Right lobe of liver (tissue), 6 donors: ENCODE results near the gene CPT1C. TPM values are rescaled to one million over a fixed set of nuclear protein-coding genes. Genes with fewer than 3 reads are reported as not detected.

ENCODE experiments used
- ATAC-seq, 4 donors: fragments of 200-7000 bp; cut with Tn5 transposase; one replicate each; pipeline ENCODE4 v1.9.1; 2020; ENCODE audit warnings: mild to moderate bottlenecking in 4 of 4, moderate library complexity in 4 of 4
- DNase-seq, 3 donors: peaks; one replicate each; pipeline ENCODE4 v3.0.0-alpha.2; 2020
- H3K27ac ChIP-seq, 3 donors: fragments of 200-600 bp; one replicate each; pipeline ENCODE4 v1.8.0; 2022
- H3K27me3 ChIP-seq, 2 donors: fragments of 200-600 bp; one replicate each; pipeline ENCODE4 v1.8.0; 2022
- H3K36me3 ChIP-seq, 4 donors: fragments of 200-600 bp; sonication (generic) in 1 of 4; one replicate each; pipeline versions ENCODE4 v1.5.1 to v1.8.0; 2017 to 2022; ENCODE audit warnings: control low read depth in 1 of 4
- H3K4me1 ChIP-seq, 4 donors: fragments of 200-600 bp; sonication (generic) in 1 of 4; one replicate each; pipeline versions ENCODE4 v1.5.1 to v1.8.0; 2017 to 2022; ENCODE audit warnings: control low read depth in 1 of 4
- H3K4me3 ChIP-seq, 3 donors: fragments of 200-600 bp; one replicate each; pipeline ENCODE4 v1.8.0; 2022
- H3K9me3 ChIP-seq, 4 donors: fragments of 200-600 bp; sonication (generic) in 1 of 4; one replicate each; pipeline versions ENCODE4 v1.5.1 to v1.8.0; 2017 to 2022; ENCODE audit warnings: control low read depth in 1 of 4
- POLR2A ChIP-seq: fragments of 450-650 bp; IDR thresholded peaks from one replicate; pipeline ENCODE4 v1.6.1; 2017; ENCODE audit warnings: antibody characterized with exemption, mild to moderate bottlenecking
- WGBS: methylation state at CpG from one replicate; pipeline ENCODE4 v1.1.6; 2018; ENCODE audit warnings: low coverage, low lambda C conversion rate; ENCODE audit not compliant: insufficient coverage; ENCODE audit errors: missing lambda C conversion rate; 5-methylcytosine and 5-hydroxymethylcytosine counted together
- intact Hi-C, 2 donors: fragments of 100-400 bp; cut with DNase I; formaldehyde crosslinking; loops; one replicate each; pipeline versions ENCODE4 v1.11.2 to v1.14.1; 2022
- total RNA-seq, 6 experiments: library from RNA; depleted of rRNA in 2 of 6; stranded (reverse); fragments of >200 nt in 2 of 6; fragmentation: NEBNext Ultra II Directional in 3 of 6; extraction: Animal tissue kit (Norgen Biotek cat#: 25700) in 3 of 6; gene quantifications; one replicate each; pipeline versions ENCODE4 v1.1.0 to v1.2.4, GENCODE V29; 2016 to 2023
- TF ChIP-seq, protein P1 (sequence below), 4 donors: fragments of 200-600 bp in 3 of 4; fragments of 450-650 bp in 1 of 4; IDR thresholded peaks; one replicate each; pipeline versions ENCODE4 v1.5.1 to v1.8.0; 2016 to 2022; ENCODE audit warnings: antibody characterized with exemption in 4 of 4, mild to moderate bottlenecking in 2 of 4
- donor health status: DM: no; HTN: yes; CAD: no.
- donor health status: DM: no; HTN: no; CAD: no.
- donor health status: DM: no; HTN: no; CAD: no.
- donor health status: DM: no; HTN: yes; CAD: no.
- donor health status: DM: no; HTN: yes; CAD: no.

The CPT1C gene
- total RNA-seq, 6 experiments from 2014 or later, result 0.43 to 6.7 (median 0.97) TPM

DNA sequence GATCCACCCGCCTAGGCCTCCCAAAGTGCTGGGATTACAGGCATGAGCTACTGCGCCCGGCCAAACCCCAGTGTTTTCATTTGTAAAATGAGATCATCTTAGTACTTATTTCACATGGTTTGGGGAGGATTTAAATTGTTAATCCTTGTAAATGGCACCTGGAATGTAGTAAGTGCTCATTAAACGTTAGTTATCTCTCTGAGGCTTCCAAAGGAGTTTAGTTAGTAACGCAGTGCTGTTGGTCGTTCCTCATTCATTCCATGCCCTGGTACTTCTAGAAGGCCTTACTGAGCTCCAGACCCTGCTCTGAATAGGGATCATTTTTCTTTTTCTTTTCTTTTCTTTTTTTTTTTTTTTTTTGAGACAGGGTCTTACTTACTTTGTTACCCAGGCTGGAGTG is 5.2 kb downstream of the CPT1C start:
- TF ChIP-seq, protein P1, sequence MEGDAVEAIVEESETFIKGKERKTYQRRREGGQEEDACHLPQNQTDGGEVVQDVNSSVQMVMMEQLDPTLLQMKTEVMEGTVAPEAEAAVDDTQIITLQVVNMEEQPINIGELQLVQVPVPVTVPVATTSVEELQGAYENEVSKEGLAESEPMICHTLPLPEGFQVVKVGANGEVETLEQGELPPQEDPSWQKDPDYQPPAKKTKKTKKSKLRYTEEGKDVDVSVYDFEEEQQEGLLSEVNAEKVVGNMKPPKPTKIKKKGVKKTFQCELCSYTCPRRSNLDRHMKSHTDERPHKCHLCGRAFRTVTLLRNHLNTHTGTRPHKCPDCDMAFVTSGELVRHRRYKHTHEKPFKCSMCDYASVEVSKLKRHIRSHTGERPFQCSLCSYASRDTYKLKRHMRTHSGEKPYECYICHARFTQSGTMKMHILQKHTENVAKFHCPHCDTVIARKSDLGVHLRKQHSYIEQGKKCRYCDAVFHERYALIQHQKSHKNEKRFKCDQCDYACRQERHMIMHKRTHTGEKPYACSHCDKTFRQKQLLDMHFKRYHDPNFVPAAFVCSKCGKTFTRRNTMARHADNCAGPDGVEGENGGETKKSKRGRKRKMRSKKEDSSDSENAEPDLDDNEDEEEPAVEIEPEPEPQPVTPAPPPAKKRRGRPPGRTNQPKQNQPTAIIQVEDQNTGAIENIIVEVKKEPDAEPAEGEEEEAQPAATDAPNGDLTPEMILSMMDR (IDR thresholded peaks at IDR 0.05), result no peak
- TF ChIP-seq POLR2A, result no peak
- DNase-seq (no peak), ATAC-seq (no peak)
- H3K4me1 ChIP-seq, result peaks cover 0 to under 1% (median 0%) of the 10 kb centered on the region in 4 donors
- no peak overlapping the region for H3K27ac ChIP-seq
- intact Hi-C loops, result no loop called here
- no peak overlapping the region for H3K4me3 ChIP-seq
- no peaks in the 10 kb centered on the region for H3K36me3 ChIP-seq
- H3K27me3 ChIP-seq, result no peaks in the 10 kb centered on the region
- no peaks in the 10 kb centered on the region for H3K9me3 ChIP-seq
- 66% methylated on average over 4 of the region's 6 CpGs for WGBS

DNA sequence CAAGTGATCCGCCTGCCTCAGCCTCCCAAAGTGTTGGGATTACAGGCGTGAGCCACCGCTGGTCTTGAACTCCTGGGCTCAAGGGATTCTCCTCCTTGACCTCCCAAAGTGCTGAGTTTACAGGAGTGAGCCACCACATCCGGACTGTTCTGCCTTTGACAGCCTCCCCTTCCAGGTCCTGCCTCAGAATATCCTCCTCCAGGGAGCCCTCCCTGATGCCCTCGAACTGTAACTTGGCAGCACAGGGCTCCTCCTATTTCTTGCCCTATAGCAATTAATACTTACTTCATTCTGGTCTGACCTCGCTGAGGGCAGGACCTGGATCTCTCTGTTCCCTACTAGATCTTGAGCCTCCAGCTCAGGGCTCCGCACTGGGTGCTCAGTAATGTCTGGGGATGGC is 5.9 kb downstream of the CPT1C start:
- Histone ChIP-seq H3K9me3 (no peaks in the 10 kb centered on the region), H3K36me3 (no peaks in the 10 kb centered on the region), H3K27ac (no peak overlapping the region), H3K4me3 (no peak overlapping the region), H3K27me3 (no peaks in the 10 kb centered on the region), H3K4me1 (no peaks in the 10 kb centered on the region)
- no peak for DNase-seq
- intact Hi-C loops, result no loop called here
- ATAC-seq, result no peak
- 84% methylated on average over 4 of the region's 7 CpGs for WGBS
- TF ChIP-seq, protein P1 (IDR thresholded peaks at IDR 0.05), result no peak
- no peak for TF ChIP-seq POLR2A

DNA sequence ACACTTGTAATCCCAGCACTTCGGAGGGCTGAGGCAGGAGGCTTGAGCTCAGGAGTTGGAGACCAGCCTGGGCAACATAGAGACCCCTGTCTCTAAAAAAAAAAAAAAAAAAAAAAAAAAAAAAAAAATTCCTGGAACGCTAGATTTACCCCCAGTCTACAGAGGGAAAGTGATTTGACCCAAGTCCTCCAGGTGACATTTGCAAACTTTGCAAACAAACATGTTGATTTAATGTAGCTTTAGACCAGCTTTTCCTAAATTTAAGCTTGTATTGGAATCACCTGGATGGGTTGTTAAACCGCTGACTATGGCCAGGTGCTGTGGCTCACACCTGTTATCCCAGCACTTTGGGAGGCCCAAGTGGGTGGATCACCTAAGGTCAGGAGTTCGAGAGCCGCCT is 8.4 kb downstream of the CPT1C start:
- ATAC-seq (no peak), DNase-seq (no peak)
- H3K27ac ChIP-seq, result no peak overlapping the region
- no peaks in the 10 kb centered on the region for H3K36me3 ChIP-seq
- no peak overlapping the region for H3K4me3 ChIP-seq
- no peak for TF ChIP-seq POLR2A
- TF ChIP-seq, protein P1 (IDR thresholded peaks at IDR 0.05), result no peak
- 79% methylated on average over 4 of the region's 5 CpGs for WGBS
- H3K27me3 ChIP-seq, result no peaks in the 10 kb centered on the region
- intact Hi-C loops, result no loop called here
- no peaks in the 10 kb centered on the region for H3K4me1 ChIP-seq
- H3K9me3 ChIP-seq, result no peaks in the 10 kb centered on the region

DNA sequence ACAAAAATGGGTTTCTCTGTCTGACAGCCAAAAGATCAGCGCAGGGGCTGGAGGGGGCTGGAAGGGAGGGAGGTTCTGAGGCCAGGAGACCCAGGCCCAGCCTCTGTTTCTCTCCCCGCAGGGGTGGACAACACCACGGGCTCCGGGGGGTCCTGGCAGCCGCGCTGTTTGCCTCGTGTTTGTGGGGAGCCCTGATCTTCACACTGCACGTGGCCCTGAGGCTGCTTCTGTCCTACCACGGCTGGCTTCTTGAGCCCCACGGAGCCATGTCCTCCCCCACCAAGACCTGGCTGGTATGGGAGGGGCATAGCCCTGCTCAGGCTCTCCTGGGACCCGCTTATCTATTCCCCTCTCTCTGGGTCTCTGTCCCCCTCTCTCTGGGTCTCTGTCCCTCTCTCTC is 9.6 kb downstream of the CPT1C start:
- Histone ChIP-seq H3K4me1 (no peaks in the 10 kb centered on the region), H3K27ac (no peak overlapping the region), H3K9me3 (no peaks in the 10 kb centered on the region), H3K36me3 (no peaks in the 10 kb centered on the region), H3K4me3 (no peak overlapping the region), H3K27me3 (no peaks in the 10 kb centered on the region)
- ATAC-seq (peak in 2 of 4 donors; percentile 29 to 39), DNase-seq (no peak)
- TF ChIP-seq, protein P1 (IDR thresholded peaks at IDR 0.05), result no peak
- TF ChIP-seq POLR2A, result no peak
- 29% methylated on average over 1 of the region's 11 CpGs for WGBS
- intact Hi-C loops, result no loop called here

DNA sequence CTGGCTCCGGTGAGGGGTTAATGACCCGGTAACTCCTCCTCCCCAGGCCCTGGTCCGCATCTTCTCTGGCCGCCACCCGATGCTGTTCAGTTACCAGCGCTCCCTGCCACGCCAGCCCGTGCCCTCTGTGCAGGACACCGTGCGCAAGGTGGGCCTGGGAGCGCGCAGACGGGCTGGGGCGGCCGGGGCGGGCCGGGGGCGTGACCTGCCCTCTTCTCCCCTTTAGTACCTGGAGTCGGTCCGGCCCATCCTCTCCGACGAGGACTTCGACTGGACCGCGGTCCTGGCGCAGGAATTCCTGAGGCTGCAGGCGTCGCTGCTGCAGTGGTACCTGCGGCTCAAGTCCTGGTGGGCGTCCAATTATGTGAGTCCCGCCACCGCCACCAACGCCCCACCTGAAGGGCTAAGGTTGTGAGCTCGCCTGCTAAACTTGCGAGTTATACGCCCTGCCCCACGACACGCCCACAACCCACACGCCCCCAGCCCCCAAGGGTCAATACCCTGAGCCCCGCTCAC is 10.4 kb downstream of the CPT1C start:
- Histone ChIP-seq H3K4me1 (no peaks in the 10 kb centered on the region), H3K27ac (no peak overlapping the region), H3K4me3 (no peak overlapping the region), H3K9me3 (no peaks in the 10 kb centered on the region), H3K36me3 (no peaks in the 10 kb centered on the region), H3K27me3 (no peaks in the 10 kb centered on the region)
- ATAC-seq (peak in 1 of 4 donors; percentile 34), DNase-seq (no peak)
- 11% methylated on average over 22 of the region's 40 CpGs for WGBS
- TF ChIP-seq, protein P1 (IDR thresholded peaks at IDR 0.05), result no peak
- TF ChIP-seq POLR2A, result no peak
- intact Hi-C loops, result no loop called here
